ENCODE results near the gene RPSA.

GRCh38 chr3:39456159-39456558, 49.6 kb downstream of the RPSA start:
- TF ChIP-seq POLR2A (IDR thresholded peaks at IDR 0.05) = no peak
- TF ChIP-seq, protein P1, sequence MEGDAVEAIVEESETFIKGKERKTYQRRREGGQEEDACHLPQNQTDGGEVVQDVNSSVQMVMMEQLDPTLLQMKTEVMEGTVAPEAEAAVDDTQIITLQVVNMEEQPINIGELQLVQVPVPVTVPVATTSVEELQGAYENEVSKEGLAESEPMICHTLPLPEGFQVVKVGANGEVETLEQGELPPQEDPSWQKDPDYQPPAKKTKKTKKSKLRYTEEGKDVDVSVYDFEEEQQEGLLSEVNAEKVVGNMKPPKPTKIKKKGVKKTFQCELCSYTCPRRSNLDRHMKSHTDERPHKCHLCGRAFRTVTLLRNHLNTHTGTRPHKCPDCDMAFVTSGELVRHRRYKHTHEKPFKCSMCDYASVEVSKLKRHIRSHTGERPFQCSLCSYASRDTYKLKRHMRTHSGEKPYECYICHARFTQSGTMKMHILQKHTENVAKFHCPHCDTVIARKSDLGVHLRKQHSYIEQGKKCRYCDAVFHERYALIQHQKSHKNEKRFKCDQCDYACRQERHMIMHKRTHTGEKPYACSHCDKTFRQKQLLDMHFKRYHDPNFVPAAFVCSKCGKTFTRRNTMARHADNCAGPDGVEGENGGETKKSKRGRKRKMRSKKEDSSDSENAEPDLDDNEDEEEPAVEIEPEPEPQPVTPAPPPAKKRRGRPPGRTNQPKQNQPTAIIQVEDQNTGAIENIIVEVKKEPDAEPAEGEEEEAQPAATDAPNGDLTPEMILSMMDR (IDR thresholded peaks at IDR 0.05) = no peak
